GM20431 (cell line): ENCODE data around the gene MYH3.

Source experiments
- in situ Hi-C: fragments of 300-500 bp; cut with MseI, MboI; formaldehyde crosslinking; loops from one replicate; pipeline ENCODE4 v1.15.0; 2020; ENCODE audit warnings: low sequenced_read_pairs; ENCODE audit not compliant: unreplicated experiment

The MYH3 gene

DNA sequence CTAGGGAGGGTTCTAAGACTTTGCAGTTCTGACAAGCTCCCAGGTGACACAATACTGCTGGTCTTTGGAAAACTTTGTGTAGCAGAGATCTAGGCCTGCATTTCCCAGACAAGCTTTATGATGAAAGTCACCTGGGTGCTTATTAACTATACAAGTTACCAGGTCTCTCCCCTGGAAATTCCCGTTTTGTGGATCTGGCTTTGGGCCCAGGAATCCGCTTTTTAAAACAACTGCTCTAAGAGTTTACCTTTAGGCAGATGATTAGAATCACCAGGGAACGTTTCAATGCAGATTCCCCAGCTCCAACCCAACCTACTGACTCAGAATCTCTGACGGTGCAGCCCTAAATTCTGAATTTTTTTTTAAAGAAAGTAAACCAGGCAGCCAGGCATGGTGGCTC lies 36.3 kb downstream of the MYH3 start:
- in situ Hi-C loops = loop anchor here (25.0 kb wide), 2 partner anchors 284 to 709 kb away; partner anchors contain the start of gene RCVRN

DNA sequence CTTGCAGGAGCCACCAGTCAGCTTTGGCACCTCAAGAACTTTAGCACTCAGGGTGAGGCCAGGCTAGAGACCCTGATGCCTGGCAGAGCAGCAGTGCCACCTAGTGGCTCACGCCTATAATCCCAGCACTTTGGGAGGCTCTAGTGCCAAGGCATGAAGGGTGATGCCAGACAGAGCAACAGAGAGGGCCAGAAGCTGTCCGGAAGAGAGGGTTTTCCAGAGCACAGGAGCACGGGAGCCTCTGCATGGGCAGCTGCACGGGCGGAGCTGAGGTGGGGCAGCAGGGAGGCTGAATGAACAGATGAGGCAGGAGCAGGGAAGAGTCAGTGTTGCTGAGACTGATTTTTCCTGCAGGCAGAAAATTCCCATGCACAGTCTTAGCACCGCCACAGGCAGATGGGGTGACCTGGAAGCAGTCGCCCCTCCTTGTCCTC lies 38.9 kb downstream of the MYH3 start:
- in situ Hi-C loops = loop anchor here (25.0 kb wide), 2 partner anchors 281 to 706 kb away; partner anchors contain the start of gene RCVRN

GRCh38 chr17:10617120-10617505 lies 40.0 kb downstream of the MYH3 start:
- in situ Hi-C loops = loop anchor here (25.0 kb wide), 2 partner anchors 280 to 705 kb away; partner anchors contain the start of gene RCVRN

- in situ Hi-C loops = loop anchor here (25.0 kb wide), 2 partner anchors 279 to 704 kb away; partner anchors contain the start of gene RCVRN
These were observed 40.5 kb downstream of the MYH3 start for GRCh38 chr17:10616502-10617119.

- in situ Hi-C loops = loop anchor here (25.0 kb wide), 2 partner anchors 277 to 702 kb away; partner anchors contain the start of gene RCVRN
These were observed 42.5 kb downstream of the MYH3 start for GRCh38 chr17:10614536-10615155.

GRCh38 chr17:10613775-10614513 lies 43.2 kb downstream of the MYH3 start:
- in situ Hi-C loops = loop anchor here (25.0 kb wide), 2 partner anchors 277 to 702 kb away; partner anchors contain the start of gene RCVRN

- in situ Hi-C loops = loop anchor here (25.0 kb wide), 2 partner anchors 276 to 701 kb away; partner anchors contain the start of gene RCVRN
These were observed 44.0 kb downstream of the MYH3 start for GRCh38 chr17:10612957-10613744.

DNA sequence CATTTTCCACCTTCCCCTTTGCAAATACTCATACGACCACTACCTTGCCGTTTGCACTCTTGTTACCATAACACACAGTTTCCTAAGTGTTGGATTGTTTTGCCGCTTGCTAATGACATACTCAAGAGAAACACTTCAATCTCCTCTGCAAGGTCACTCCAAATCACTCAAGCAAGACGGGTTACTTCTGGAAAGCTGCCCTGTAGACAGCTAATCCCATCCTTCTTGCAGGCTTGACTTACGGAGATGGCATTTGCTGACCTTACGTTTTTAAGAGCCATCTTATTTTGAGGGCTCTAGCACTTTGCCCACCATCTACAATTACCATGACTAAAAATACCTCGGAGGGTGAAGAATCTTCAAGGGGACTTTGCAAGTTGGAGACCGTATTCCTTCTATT lies 46.2 kb downstream of the MYH3 start:
- in situ Hi-C loops = loop anchor here (25.0 kb wide), 2 partner anchors 274 to 699 kb away; partner anchors contain the start of gene RCVRN

DNA sequence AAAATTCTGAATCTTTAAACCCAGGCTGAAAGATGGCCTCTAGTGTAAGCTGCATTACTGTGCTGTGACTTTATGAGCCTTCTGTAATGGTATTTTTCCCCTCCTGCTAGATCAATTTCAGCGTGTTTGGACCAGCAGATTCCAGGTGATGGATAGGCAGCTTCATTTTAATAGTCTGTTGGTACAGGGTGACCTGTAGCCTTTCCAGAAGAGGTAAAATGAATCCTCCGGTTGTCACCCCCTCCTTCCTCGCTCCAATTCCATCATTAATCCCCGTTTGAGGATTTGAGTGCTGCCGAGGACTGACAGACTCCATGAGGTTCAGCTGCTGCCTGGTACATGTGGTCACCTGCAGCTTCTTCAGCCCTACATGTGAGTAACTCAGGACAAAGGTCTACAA lies 48.9 kb downstream of the MYH3 start:
- in situ Hi-C loops = loop anchor here (25.0 kb wide), 2 partner anchors 271 to 696 kb away; partner anchors contain the start of gene RCVRN

- in situ Hi-C loops = loop anchor here (25.0 kb wide), 2 partner anchors 269 to 694 kb away; partner anchors contain the start of gene RCVRN
These were observed 51.0 kb downstream of the MYH3 start for GRCh38 chr17:10606110-10606509.

DNA sequence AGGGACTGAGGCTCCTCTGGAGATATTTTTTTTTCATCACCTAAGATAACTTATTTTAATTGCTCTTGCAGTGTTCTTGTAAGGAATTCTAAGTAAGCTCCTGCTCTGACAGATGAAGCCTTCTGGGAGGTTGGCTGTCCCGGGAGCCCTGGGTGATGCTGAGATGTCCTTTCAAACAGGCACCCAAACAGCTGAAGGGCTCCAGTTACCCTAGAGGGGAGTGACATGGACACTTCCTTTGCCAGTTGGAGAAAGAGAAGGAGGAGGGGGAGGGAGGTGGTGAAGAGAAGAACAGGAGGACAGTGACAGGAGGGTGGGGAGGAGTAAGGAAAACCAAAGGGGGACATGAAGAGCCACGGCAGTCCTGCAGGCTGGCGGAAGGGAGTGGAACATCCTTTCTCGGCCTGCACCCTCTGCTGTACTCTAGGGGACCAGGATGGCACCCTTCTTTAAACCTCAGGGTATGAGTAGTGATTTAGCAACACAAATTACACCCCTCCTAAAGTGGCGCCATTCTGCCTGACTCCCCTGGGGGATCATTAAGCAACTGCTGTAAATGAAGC lies 51.8 kb downstream of the MYH3 start:
- in situ Hi-C loops = loop anchor here (25.0 kb wide), 2 partner anchors 268 to 693 kb away; partner anchors contain the start of gene RCVRN

- in situ Hi-C loops = loop anchor here (25.0 kb wide), 2 partner anchors 267 to 692 kb away; partner anchors contain the start of gene RCVRN
These were observed 52.6 kb downstream of the MYH3 start for GRCh38 chr17:10604521-10604920.

DNA sequence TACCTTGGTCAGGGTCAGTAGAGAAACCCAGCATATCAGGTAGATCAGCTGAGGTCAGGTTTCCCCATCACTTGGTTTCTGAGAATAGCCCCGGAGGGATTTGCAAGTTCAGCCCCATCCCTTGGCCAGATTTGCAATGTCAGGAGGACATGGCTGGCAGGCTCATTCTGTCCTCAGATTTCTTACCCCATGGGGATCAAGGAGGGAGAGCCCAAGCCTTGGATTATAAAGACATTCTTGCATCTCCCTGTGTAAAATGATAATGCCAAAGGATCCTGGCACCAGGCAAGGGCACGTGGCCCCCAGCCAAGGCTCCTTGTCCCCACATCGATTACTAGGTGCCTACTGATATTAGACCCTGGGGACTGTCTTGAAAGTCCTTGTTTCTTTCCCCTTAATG lies 53.2 kb downstream of the MYH3 start:
- in situ Hi-C loops = loop anchor here (25.0 kb wide), 2 partner anchors 267 to 692 kb away; partner anchors contain the start of gene RCVRN

GRCh38 chr17:10600571-10600970 lies 56.5 kb downstream of the MYH3 start:
- in situ Hi-C loops = loop anchor here (25.0 kb wide), 2 partner anchors 263 to 688 kb away; partner anchors contain the start of gene RCVRN

GRCh38 chr17:10598621-10599020 lies 58.5 kb downstream of the MYH3 start:
- in situ Hi-C loops = no loop called here

DNA sequence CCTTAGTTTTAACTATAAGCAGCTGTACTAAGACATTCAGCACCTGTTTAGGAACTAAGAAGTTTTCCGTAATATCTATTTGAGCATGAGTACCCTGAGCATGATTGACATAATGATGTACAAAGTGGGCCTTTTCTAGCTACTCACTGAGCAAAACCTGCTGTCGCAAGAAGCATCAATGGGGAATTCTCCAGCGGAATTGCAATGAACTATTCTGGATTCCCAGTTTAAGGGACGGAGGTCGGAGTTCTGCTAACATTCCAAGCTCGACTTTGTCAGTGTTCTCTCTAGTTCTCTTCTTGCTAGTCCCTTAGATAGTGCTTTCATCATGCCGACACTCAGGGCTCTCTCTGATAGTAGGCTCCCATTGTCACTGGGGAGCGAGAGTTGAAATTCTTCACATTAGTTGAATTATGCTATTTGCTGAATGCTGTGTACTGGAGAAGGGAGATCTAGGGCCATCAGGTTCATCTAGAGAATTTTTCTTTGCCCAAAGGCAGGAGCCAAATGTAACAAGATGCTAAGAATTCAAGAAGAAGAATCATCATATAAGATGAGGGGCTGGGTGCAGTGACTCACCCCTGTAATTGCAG lies 67.5 kb downstream of the MYH3 start:
- in situ Hi-C loops = no loop called here

GRCh38 chr17:10585529-10585928 lies 71.6 kb downstream of the MYH3 start:
- in situ Hi-C loops = no loop called here

DNA sequence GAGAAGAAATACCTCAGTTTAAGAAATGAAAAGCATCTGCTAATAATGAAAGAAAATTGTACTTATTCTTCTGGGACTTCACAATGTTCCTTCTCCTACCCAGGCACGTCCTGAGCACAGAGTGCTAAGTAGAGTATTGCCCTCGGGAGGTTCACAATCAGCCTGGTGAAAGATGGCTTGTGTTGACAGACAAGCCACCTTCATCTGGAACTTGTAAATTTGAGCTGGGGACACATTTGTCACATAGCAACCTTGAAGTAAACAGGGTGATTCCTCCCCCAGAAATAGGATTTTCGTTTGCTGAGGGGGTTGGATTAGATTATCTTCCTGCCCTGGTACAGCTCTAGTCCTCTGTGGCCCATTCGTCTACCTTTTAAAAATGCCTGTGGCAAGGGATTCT lies 73.3 kb downstream of the MYH3 start:
- in situ Hi-C loops = no loop called here

DNA sequence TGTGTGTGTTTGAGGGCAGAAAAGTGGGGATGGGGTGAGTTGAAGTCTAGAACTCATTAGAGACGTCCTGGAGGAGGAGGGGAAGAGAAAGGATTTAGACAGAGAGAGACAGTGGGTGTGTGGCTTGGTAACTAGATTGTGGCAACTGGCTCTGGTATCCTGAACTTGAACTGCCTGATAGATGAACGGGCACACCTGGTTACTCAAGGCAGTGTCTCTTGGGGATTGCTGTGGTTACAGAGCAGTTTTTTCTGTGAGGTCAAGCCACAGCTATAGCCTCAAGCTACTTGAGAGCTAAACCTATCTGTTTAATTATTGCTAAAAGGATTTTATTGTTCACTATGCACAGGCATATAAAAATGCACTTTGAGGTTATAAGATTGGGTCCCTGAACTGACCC lies 77.8 kb downstream of the MYH3 start:
- in situ Hi-C loops = no loop called here
